Loucy (cell line): ENCODE data around the gene OBP2A.

ENCODE experiments used
- H2AFZ ChIP-seq: fragments of 200-600 bp; sonication (generic); 2 replicates; pipeline ENCODE4 v1.6.0; 2016; ENCODE audit warnings: antibody characterized with exemption, mild to moderate bottlenecking, low read length, moderate library complexity
- H3F3A ChIP-seq: fragments of 200-600 bp; 2 replicates; pipeline ENCODE4 v1.6.0; 2016; ENCODE audit warnings: antibody characterized with exemption, low read depth, mild to moderate bottlenecking
- H3K27me3 ChIP-seq: fragments of 200-600 bp; sonication (generic); 2 replicates; pipeline ENCODE4 v1.6.1; 2014; ENCODE audit warnings: low read length, mild to moderate bottlenecking; ENCODE audit not compliant: insufficient read depth, poor library complexity, severe bottlenecking
- H3K36me3 ChIP-seq: fragments of 200-600 bp; sonication (generic); 2 replicates; pipeline ENCODE4 v1.6.1; 2016; ENCODE audit warnings: low read length; ENCODE audit not compliant: insufficient read depth
- H3K4me1 ChIP-seq: fragments of 200-600 bp; sonication (generic); 2 replicates; pipeline ENCODE4 v1.5.1; 2014; ENCODE audit warnings: low read length, mild to moderate bottlenecking; ENCODE audit not compliant: insufficient read depth, poor library complexity, severe bottlenecking
- H3K4me2 ChIP-seq: fragments of 200-600 bp; sonication (generic); 2 replicates; pipeline ENCODE4 v1.6.0; 2014; ENCODE audit warnings: antibody characterized with exemption, low read length, low read depth, mild to moderate bottlenecking; ENCODE audit not compliant: poor library complexity, severe bottlenecking
- H3K4me3 ChIP-seq: fragments of 200-600 bp; sonication (generic); 2 replicates; pipeline ENCODE4 v1.5.1; 2014; ENCODE audit warnings: low read length, mild to moderate bottlenecking, mixed read lengths; ENCODE audit not compliant: poor library complexity, severe bottlenecking
- H3K79me2 ChIP-seq: fragments of 200-600 bp; sonication (generic); 2 replicates; pipeline ENCODE4 v1.6.1; 2014; ENCODE audit warnings: low read length; ENCODE audit not compliant: insufficient read depth
- H3K9ac ChIP-seq: fragments of 200-600 bp; sonication (generic); 2 replicates; pipeline ENCODE4 v1.6.0; 2014; ENCODE audit warnings: mild to moderate bottlenecking, low read depth, low read length, moderate library complexity; ENCODE audit not compliant: poor library complexity, severe bottlenecking
- H3K9me2 ChIP-seq: fragments of 200-600 bp; sonication (generic); replicated peaks from 2 replicates; pipeline ENCODE4 v1.6.1; 2016; ENCODE audit warnings: low read depth, low read length, mixed read lengths
- H3K9me3 ChIP-seq: fragments of 200-600 bp; sonication (generic); 2 replicates; pipeline ENCODE4 v1.6.1; 2014; ENCODE audit warnings: mild to moderate bottlenecking, antibody characterized with exemption, low read length, low read depth; ENCODE audit not compliant: insufficient read depth
- H4K20me1 ChIP-seq: fragments of 200-600 bp; sonication (generic); 2 replicates; pipeline ENCODE4 v1.6.0; 2014; ENCODE audit warnings: antibody characterized with exemption, low read length, mild to moderate bottlenecking; ENCODE audit not compliant: insufficient read depth, poor library complexity, severe bottlenecking
- CTCF ChIP-seq: fragments of 200-600 bp; sonication (generic); conservative IDR thresholded peaks from 2 replicates; pipeline ENCODE4 v1.5.1; 2014; ENCODE audit warnings: mild to moderate bottlenecking, antibody characterized with exemption, low read length
- EZH2phosphoT487 ChIP-seq: fragments of 200-600 bp; IDR thresholded peaks from 2 replicates; pipeline ENCODE4 v1.6.1; 2018; ENCODE audit warnings: antibody characterized with exemption, mild to moderate bottlenecking, moderate library complexity, borderline replicate concordance

Gene OBP2A

DNA sequence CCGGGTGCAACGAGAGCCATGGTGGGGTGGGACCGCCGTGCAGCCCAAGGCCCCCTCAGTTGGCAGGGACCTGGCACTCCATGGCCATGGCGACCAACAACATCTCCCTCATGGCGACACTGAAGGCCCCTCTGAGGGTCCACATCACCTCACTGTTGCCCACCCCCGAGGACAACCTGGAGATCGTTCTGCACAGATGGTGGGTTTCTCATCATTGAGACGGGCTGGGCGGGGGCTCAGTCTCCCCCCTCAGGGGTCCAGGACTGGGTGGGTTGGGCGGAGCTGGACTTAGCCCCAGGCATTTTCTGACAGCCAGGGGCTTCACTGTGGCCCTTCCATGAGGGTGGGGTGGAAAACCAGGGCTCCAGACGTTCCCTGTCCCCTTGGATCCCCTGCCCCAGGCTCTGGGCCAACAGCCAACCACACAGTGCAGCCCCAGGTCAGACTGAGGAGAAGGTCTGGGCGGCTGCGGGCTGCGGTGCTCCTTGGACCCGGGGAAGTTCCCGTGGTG lies 16.4 kb downstream of the OBP2A start:
- no peak overlapping the region for H3K4me3 ChIP-seq
- H3K9ac ChIP-seq, result no peak overlapping the region
- no peaks in the 10 kb centered on the region for H3K36me3 ChIP-seq
- H3K4me2 ChIP-seq, result no peak overlapping the region
- H3K4me1 ChIP-seq, result no peaks in the 10 kb centered on the region
- no peak overlapping the region for H2AFZ ChIP-seq
- no peaks in the 10 kb centered on the region for H3K9me2 ChIP-seq
- no peaks in the 10 kb centered on the region for H3K27me3 ChIP-seq
- H3K9me3 ChIP-seq, result peaks cover 2% of the 10 kb centered on the region; the same call in 1 of the 2 replicates
- no peaks in the 10 kb centered on the region for H4K20me1 ChIP-seq
- no peak for TF ChIP-seq CTCF
- no peak for TF ChIP-seq EZH2phosphoT487
- H3K79me2 ChIP-seq, result no peaks in the 10 kb centered on the region
- no peaks in the 10 kb centered on the region for H3F3A ChIP-seq

- H2AFZ ChIP-seq, result no peak overlapping the region
- H4K20me1 ChIP-seq, result no peaks in the 10 kb centered on the region
- no peaks in the 10 kb centered on the region for H3F3A ChIP-seq
- no peak overlapping the region for H3K9ac ChIP-seq
- no peaks in the 10 kb centered on the region for H3K79me2 ChIP-seq
- H3K36me3 ChIP-seq, result no peaks in the 10 kb centered on the region
- H3K27me3 ChIP-seq, result no peaks in the 10 kb centered on the region
- no peak overlapping the region for H3K4me3 ChIP-seq
- H3K9me3 ChIP-seq, result peaks cover 2% of the 10 kb centered on the region; the same call in 1 of the 2 replicates
- H3K4me1 ChIP-seq, result no peaks in the 10 kb centered on the region
- no peak overlapping the region for H3K4me2 ChIP-seq
- H3K9me2 ChIP-seq, result no peaks in the 10 kb centered on the region
- TF ChIP-seq CTCF, result no peak
- TF ChIP-seq EZH2phosphoT487, result no peak
Observed at GRCh38 chr9:135563039-135563476, 17.1 kb downstream of the OBP2A start.

DNA sequence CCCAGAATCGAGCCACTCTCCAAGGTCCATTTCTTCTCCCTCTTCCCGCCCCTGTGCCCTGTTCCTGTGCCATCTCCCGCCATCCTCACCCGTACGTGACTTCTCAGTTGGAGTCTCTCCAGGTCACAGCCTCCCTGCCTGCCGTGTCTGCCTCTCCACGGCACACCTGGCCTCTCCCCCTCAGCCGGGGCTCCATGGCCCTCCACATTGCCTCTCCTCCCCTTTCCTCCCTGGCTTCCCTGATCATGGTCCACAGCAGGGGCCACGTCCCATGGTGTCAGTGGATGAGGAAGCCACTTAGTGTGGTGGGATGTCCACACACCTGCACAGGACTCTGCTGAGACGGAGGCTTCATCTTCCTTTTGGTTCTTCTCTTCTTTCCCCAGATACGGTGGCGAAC lies 17.9 kb downstream of the OBP2A start:
- no peak overlapping the region for H3K9ac ChIP-seq
- peaks cover 2% of the 10 kb centered on the region; the same call in 1 of the 2 replicates for H3K9me3 ChIP-seq
- H3K4me3 ChIP-seq, result no peak overlapping the region
- H3K4me2 ChIP-seq, result no peak overlapping the region
- H3K79me2 ChIP-seq, result no peaks in the 10 kb centered on the region
- TF ChIP-seq CTCF, result no peak
- no peaks in the 10 kb centered on the region for H4K20me1 ChIP-seq
- no peaks in the 10 kb centered on the region for H3K9me2 ChIP-seq
- H2AFZ ChIP-seq, result no peak overlapping the region
- no peaks in the 10 kb centered on the region for H3F3A ChIP-seq
- no peaks in the 10 kb centered on the region for H3K36me3 ChIP-seq
- no peaks in the 10 kb centered on the region for H3K4me1 ChIP-seq
- H3K27me3 ChIP-seq, result no peaks in the 10 kb centered on the region
